Caco-2 (cell line): Measurements from ENCODE around the gene CDC42BPA. TPM values are rescaled to one million over a fixed set of nuclear protein-coding genes. Genes with fewer than 3 reads are reported as not detected.

Experiments
- BruUV-seq: library from RNA; stranded (reverse); fragments of 400-500 nt; replicated peaks from 2 replicates; lab custom pipeline; 2021; lab: Mats Ljungman, UMichigan
- CTCF ChIA-PET: fragments of 300-600 bp; sonication (Branson Sonifier 250); formaldehyde crosslinking; loops from one replicate; lab custom pipeline; 2022; ENCODE audit warnings: antibody characterized with exemption; lab: Charles Lee
- POLR2A ChIA-PET: fragments of 300-600 bp; sonication (Branson Sonifier 250); formaldehyde crosslinking; loops from one replicate; lab custom pipeline; 2022; ENCODE audit warnings: antibody characterized with exemption; lab: Charles Lee
- DNase-seq, 2 experiments: peaks; one replicate each; pipeline versions ENCODE4 v3.0.0 to v3.0.0-alpha.2; 2020 to 2022
- H3K27me3 ChIP-seq: replicated peaks from 2 replicates; pipeline ENCODE4 v1.6.0; 2011; ENCODE audit warnings: low read length; ENCODE audit not compliant: control insufficient read depth, insufficient read depth
- H3K36me3 ChIP-seq: 2 replicates; pipeline ENCODE4 v1.5.1; 2011; ENCODE audit warnings: low read length; ENCODE audit not compliant: control insufficient read depth, insufficient read depth
- H3K4me1 ChIP-seq: fragments of 250-450 bp; sonication (Bioruptor Pico); 2 replicates; pipeline ENCODE4 v1.5.1; 2020; ENCODE audit warnings: mild to moderate bottlenecking
- H3K4me3 ChIP-seq: 2 replicates; pipeline ENCODE4 v1.5.1; 2011; ENCODE audit warnings: low read depth, mild to moderate bottlenecking, control low read depth, low read length
- H3K9me3 ChIP-seq: fragments of 250-450 bp; sonication (Bioruptor Pico); 2 replicates; pipeline ENCODE4 v1.5.1; 2020; ENCODE audit warnings: mild to moderate bottlenecking, moderate library complexity
- H3K27ac Mint-ChIP-seq: one replicate; pipeline ENCODE4 v1.8.0; 2022; ENCODE audit warnings: mixed read lengths; ENCODE audit not compliant: unreplicated experiment
- H3K27me3 Mint-ChIP-seq: one replicate; pipeline ENCODE4 v1.8.0; 2022; ENCODE audit warnings: mixed read lengths; ENCODE audit not compliant: insufficient read depth, unreplicated experiment
- H3K36me3 Mint-ChIP-seq: one replicate; pipeline ENCODE4 v1.8.0; 2022; ENCODE audit warnings: mild to moderate bottlenecking, mixed read lengths; ENCODE audit not compliant: insufficient read depth, unreplicated experiment
- H3K4me1 Mint-ChIP-seq: one replicate; pipeline ENCODE4 v1.8.0; 2022; ENCODE audit warnings: low read depth, mixed read lengths; ENCODE audit not compliant: unreplicated experiment
- H3K4me3 Mint-ChIP-seq: one replicate; pipeline ENCODE4 v1.8.0; 2022; ENCODE audit warnings: mild to moderate bottlenecking, moderate library complexity, mixed read lengths; ENCODE audit not compliant: unreplicated experiment
- H3K9me3 Mint-ChIP-seq: one replicate; pipeline ENCODE4 v1.8.0; 2022; ENCODE audit warnings: mixed read lengths; ENCODE audit not compliant: unreplicated experiment
- CTCF ChIP-seq, 2 experiments: fragments of 200-600 bp in 1 of 2; IDR thresholded peaks; 1 replicate in 1 of 2; 2 replicates in 1 of 2; pipeline versions ENCODE4 v1.5.1 to v1.8.0; 2011 to 2022; ENCODE audit warnings: antibody characterized with exemption in 1 of 2, control low read depth in 1 of 2, inconsistent platforms in 1 of 2, low read depth in 1 of 2, low read length in 1 of 2, mild to moderate bottlenecking in 1 of 2, moderate library complexity in 1 of 2; ENCODE audit not compliant: insufficient read depth in 1 of 2, severe bottlenecking in 1 of 2, unreplicated experiment in 1 of 2
- intact Hi-C: fragments of 100-400 bp; cut with micrococcal nuclease; formaldehyde crosslinking; loops from one replicate; pipeline ENCODE4 v1.10.0; 2022; ENCODE audit not compliant: unreplicated experiment
- total RNA-seq: library from RNA; stranded (reverse); gene quantifications from 2 replicates; pipeline ENCODE4 v1.2.3, GENCODE V29; 2022

Gene CDC42BPA
- total RNA-seq, 1 experiment from 2014 or later, result 38.3 TPM

DNA sequence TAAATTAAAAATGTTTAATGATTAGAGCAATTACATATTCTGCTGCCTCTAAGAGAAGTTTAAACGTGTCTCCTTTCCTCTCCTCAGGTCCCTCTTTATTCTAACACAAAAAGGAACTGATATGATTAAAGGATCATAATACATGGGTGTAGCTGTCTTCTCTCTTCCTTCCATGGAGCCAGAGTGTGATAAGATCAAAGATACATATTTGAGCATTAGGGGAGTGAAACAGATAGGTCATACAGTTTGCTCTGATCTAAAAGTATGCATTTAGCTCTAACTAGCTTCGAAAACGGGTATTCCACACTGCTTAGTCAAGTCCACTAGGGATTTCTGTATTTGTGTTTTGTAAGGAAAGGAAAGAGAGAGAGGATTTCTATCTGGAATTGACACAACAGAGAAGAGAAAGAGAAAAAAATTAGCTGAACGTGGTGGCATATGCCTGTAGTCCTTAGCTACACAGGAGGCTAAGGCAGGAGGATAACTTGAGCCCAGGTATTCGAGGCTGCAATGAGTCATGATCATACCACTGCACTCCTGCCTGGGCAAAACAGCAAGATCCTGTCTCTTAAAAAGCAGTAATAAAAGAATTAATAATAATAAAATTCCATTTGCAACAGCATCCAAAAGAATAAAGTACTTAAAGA is 63.1 kb downstream of the CDC42BPA start:
- Mint-ChIP-seq H3K9me3 (no peaks in the 10 kb centered on the region), H3K27me3 (no peaks in the 10 kb centered on the region), H3K4me1 (peaks cover 17% of the 10 kb centered on the region), H3K4me3 (peak overlapping the region; percentile 43), H3K36me3 (no peaks in the 10 kb centered on the region), H3K27ac (peak overlapping the region; percentile 33)
- Histone ChIP-seq H3K36me3 (no peaks in the 10 kb centered on the region), H3K4me1 (peaks cover 13% of the 10 kb centered on the region), H3K9me3 (no peaks in the 10 kb centered on the region), H3K27me3 (no peaks in the 10 kb centered on the region), H3K4me3 (no peak overlapping the region)
- no TSS peak for BruUV-seq
- intact Hi-C loops, result no loop called here
- no peak for TF ChIP-seq CTCF (IDR thresholded peaks at IDR 0.05; ENCODE audit: insufficient read depth in 1 of 2, low read depth in 1 of 2, low read length in 1 of 2, severe bottlenecking in 1 of 2, unreplicated experiment in 1 of 2)
- POLR2A ChIA-PET, result no interaction called here
- DNase-seq, result no peak
- CTCF ChIA-PET, result interaction anchor here (0.5 to 1.1 kb wide), 2 partner anchors 21 to 137 kb away, joined by 3 read pairs; no protein-coding TSS in a partner anchor

DNA sequence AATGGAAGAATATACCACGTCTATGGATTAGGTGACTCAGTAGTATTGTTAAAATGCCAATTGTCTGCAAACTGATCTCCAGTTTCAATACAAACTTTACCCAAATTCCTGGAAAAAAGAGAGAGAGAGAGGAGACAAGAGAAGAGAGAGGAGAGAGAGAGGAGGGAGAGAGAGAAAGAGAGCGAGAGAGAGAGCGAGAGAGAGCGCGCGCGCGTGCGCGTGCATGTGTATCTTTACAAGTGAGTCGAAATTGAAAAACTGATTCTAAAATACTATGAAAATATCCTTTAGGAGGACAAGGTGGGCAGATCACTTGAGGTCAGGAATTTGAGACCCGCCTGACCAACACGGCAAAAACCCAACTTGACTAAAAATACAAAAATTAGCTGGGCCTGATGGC is 65.2 kb downstream of the CDC42BPA start:
- no peaks in the 10 kb centered on the region for H3K27me3 ChIP-seq
- no peak for DNase-seq
- POLR2A ChIA-PET, result no interaction called here
- peaks cover 13% of the 10 kb centered on the region for H3K4me1 ChIP-seq
- intact Hi-C loops, result no loop called here
- Mint-ChIP-seq H3K4me3 (no peak overlapping the region), H3K4me1 (peaks cover 17% of the 10 kb centered on the region), H3K27me3 (no peaks in the 10 kb centered on the region), H3K27ac (no peak overlapping the region), H3K36me3 (peaks cover 1% of the 10 kb centered on the region), H3K9me3 (no peaks in the 10 kb centered on the region)
- no peaks in the 10 kb centered on the region for H3K36me3 ChIP-seq
- CTCF ChIA-PET, result no interaction called here
- BruUV-seq, result no TSS peak
- no peak overlapping the region for H3K4me3 ChIP-seq
- no peak for TF ChIP-seq CTCF (IDR thresholded peaks at IDR 0.05; ENCODE audit: insufficient read depth in 1 of 2, low read depth in 1 of 2, low read length in 1 of 2, severe bottlenecking in 1 of 2, unreplicated experiment in 1 of 2)
- 0 out of 2 replicates have a peak, but pooled peaks cover 4% of the 10 kb centered on the region for H3K9me3 ChIP-seq

DNA sequence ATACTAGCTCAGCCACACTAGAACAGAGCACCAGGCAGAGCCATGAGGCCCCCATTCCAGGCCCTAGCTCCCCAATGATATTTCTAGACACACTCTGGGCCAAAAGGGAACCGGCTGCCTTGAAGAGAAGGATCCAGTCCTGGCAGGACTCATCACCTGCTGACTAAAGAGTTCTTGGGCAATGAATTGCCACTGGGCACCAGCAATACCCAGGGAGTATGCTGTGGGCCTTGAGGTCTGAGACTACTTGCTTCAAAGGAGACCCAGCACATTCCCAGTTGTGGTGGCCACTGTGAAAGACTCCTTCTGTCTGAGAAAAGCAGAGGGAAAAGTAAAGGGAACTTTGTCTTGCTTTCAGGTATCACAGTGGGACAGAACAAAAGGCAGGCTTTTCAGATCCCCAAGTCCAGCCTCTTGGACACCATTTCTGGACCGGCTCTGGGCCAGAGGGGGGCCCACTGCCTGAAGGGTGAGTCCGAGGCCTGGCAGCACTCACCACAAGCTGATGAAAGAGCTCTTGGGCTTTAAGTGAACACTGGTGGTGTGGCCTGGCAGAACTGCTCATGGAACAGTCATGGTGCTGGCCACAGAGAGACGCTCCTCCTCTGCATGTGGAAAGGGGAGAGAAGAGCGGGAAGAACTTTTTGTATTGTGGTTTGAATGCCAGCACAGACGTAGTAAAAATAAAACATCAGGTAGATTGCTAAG is 72.5 kb downstream of the CDC42BPA start:
- ChIA-PET CTCF (no interaction called here), POLR2A (no interaction called here)
- Mint-ChIP-seq H3K27me3 (no peaks in the 10 kb centered on the region), H3K9me3 (no peaks in the 10 kb centered on the region), H3K4me1 (peaks cover 43% of the 10 kb centered on the region), H3K27ac (peak overlapping the region; percentile 73), H3K36me3 (peaks cover 18% of the 10 kb centered on the region), H3K4me3 (no peak overlapping the region)
- no TSS peak for BruUV-seq
- no peak for TF ChIP-seq CTCF (IDR thresholded peaks at IDR 0.05; ENCODE audit: insufficient read depth in 1 of 2, low read depth in 1 of 2, low read length in 1 of 2, severe bottlenecking in 1 of 2, unreplicated experiment in 1 of 2)
- DNase-seq, result no peak
- H3K27me3 ChIP-seq, result no peaks in the 10 kb centered on the region
- H3K36me3 ChIP-seq, result no peaks in the 10 kb centered on the region
- H3K9me3 ChIP-seq, result 0 out of 2 replicates have a peak, but pooled peaks cover 4% of the 10 kb centered on the region
- peaks cover 48% of the 10 kb centered on the region for H3K4me1 ChIP-seq
- no peak overlapping the region for H3K4me3 ChIP-seq
- intact Hi-C loops, result no loop called here
